OCI-LY7 (cell line): ENCODE measurements around the gene AGMO. TPM values are rescaled to one million over a fixed set of nuclear protein-coding genes. Genes with fewer than 3 reads are reported as not detected.

Source experiments
- BruUV-seq: library from RNA; stranded (reverse); fragments of 400-500 nt; replicated peaks from 2 replicates; lab custom pipeline; 2021; lab: Mats Ljungman, UMichigan
- CTCF ChIA-PET: fragments of 300-600 bp; sonication (Branson Sonifier 250); formaldehyde crosslinking; loops from one replicate; lab custom pipeline; 2022; ENCODE audit warnings: antibody characterized with exemption; ENCODE audit not compliant: unreplicated experiment; lab: Charles Lee
- POLR2A ChIA-PET: fragments of 300-600 bp; sonication (Branson Sonifier 250); formaldehyde crosslinking; loops from one replicate; lab custom pipeline; 2022; ENCODE audit warnings: antibody characterized with exemption; lab: Charles Lee
- DNase-seq: peaks from one replicate; pipeline ENCODE4 v3.0.0-alpha.2; 2015; ENCODE audit warnings: low spot score
- H2AFZ ChIP-seq: fragments of 200-600 bp; sonication (generic), shearing (Covaris generic); 2 replicates; pipeline ENCODE4 v1.6.1; 2014; ENCODE audit warnings: mild to moderate bottlenecking, antibody characterized with exemption, low read length, moderate library complexity
- H3K27ac ChIP-seq: fragments of 200-600 bp; sonication (generic); 2 replicates; pipeline ENCODE4 v1.5.1; 2014; ENCODE audit warnings: mixed run types, low read depth, mild to moderate bottlenecking, moderate library complexity, low read length, inconsistent platforms; ENCODE audit not compliant: poor library complexity, severe bottlenecking
- H3K36me3 ChIP-seq: fragments of 200-600 bp; sonication (generic); 2 replicates; pipeline ENCODE4 v1.6.1; 2014; ENCODE audit warnings: mild to moderate bottlenecking, antibody characterized with exemption, low read length, moderate library complexity, mixed read lengths; ENCODE audit not compliant: insufficient read depth
- H3K4me1 ChIP-seq: fragments of 200-600 bp; sonication (generic); 2 replicates; pipeline ENCODE4 v1.5.1; 2014; ENCODE audit warnings: mild to moderate bottlenecking, low read length; ENCODE audit not compliant: insufficient read depth, poor library complexity, severe bottlenecking
- H3K4me2 ChIP-seq: fragments of 200-600 bp; sonication (generic); 2 replicates; pipeline ENCODE4 v1.6.1; 2014; ENCODE audit warnings: mild to moderate bottlenecking, low read length
- H3K4me3 ChIP-seq: fragments of 200-600 bp; sonication (generic); 2 replicates; pipeline ENCODE4 v1.5.1; 2014; ENCODE audit warnings: mild to moderate bottlenecking, low read depth, low read length; ENCODE audit not compliant: poor library complexity, severe bottlenecking
- H3K79me2 ChIP-seq: fragments of 200-600 bp; sonication (generic); 2 replicates; pipeline ENCODE4 v1.6.1; 2016; ENCODE audit warnings: low read depth, mild to moderate bottlenecking, low read length, moderate library complexity, mixed read lengths; ENCODE audit not compliant: insufficient read depth
- H3K9me2 ChIP-seq: fragments of 200-600 bp; sonication (generic); 2 replicates; pipeline ENCODE4 v1.6.1; 2016; ENCODE audit warnings: mild to moderate bottlenecking, low read length, mixed read lengths; ENCODE audit not compliant: insufficient read depth
- H3K9me3 ChIP-seq: fragments of 200-600 bp; sonication (generic); 2 replicates; pipeline ENCODE4 v1.6.1; 2014; ENCODE audit warnings: mild to moderate bottlenecking, mixed run types, low read length, mixed read lengths
- H4K20me1 ChIP-seq: fragments of 200-600 bp; sonication (generic); 2 replicates; pipeline ENCODE4 v1.6.1; 2014; ENCODE audit warnings: mild to moderate bottlenecking, antibody characterized with exemption, low read length, moderate library complexity, mixed read lengths; ENCODE audit not compliant: insufficient read depth
- CTCF ChIP-seq: fragments of 200-600 bp; sonication (generic); conservative IDR thresholded peaks from 2 replicates; pipeline ENCODE4 v1.5.1; 2014; ENCODE audit warnings: mild to moderate bottlenecking, antibody characterized with exemption, low read length, moderate library complexity, mixed read lengths
- EZH2phosphoT487 ChIP-seq: fragments of 200-600 bp; sonication (generic); IDR thresholded peaks from 2 replicates; pipeline ENCODE4 v1.6.1; 2018; ENCODE audit warnings: low read depth, borderline replicate concordance, mild to moderate bottlenecking, mixed run types, antibody characterized with exemption, low read length, moderate library complexity, mixed read lengths
- intact Hi-C: fragments of 100-400 bp; cut with micrococcal nuclease; formaldehyde crosslinking; loops from one replicate; pipeline ENCODE4 v1.10.0; 2022; ENCODE audit not compliant: unreplicated experiment
- total RNA-seq, 2 experiments: library from RNA; depleted of rRNA in 1 of 2; stranded (reverse); fragments of >200 nt in 1 of 2; shearing (Covaris generic) in 1 of 2; gene quantifications; 2 replicates each; pipeline ENCODE4 v1.2.3, GENCODE V29; 2014 to 2022

The AGMO gene
- total RNA-seq, 2 experiments from 2014 or later: not detected

GRCh38 chr7:15234431-15234830 lies 327.4 kb downstream of the AGMO start:
- Histone ChIP-seq H3K4me3 (no peak overlapping the region), H4K20me1 (no peaks in the 10 kb centered on the region), H3K36me3 (no peaks in the 10 kb centered on the region), H3K79me2 (no peaks in the 10 kb centered on the region), H3K9me2 (no peaks in the 10 kb centered on the region), H3K9me3 (no peaks in the 10 kb centered on the region), H3K27ac (no peak overlapping the region), H2AFZ (no peak overlapping the region), H3K4me2 (no peak overlapping the region), H3K4me1 (no peaks in the 10 kb centered on the region)
- ChIA-PET POLR2A (no interaction called here), CTCF (no interaction called here)
- intact Hi-C loops: no loop called here
- TF ChIP-seq EZH2phosphoT487 (no peak), CTCF (no peak)
- BruUV-seq: no TSS peak
- DNase-seq: no peak

- DNase-seq: no peak
- Histone ChIP-seq H2AFZ (no peak overlapping the region), H4K20me1 (no peaks in the 10 kb centered on the region), H3K4me1 (no peaks in the 10 kb centered on the region), H3K9me3 (no peaks in the 10 kb centered on the region), H3K36me3 (no peaks in the 10 kb centered on the region), H3K4me3 (no peak overlapping the region), H3K79me2 (no peaks in the 10 kb centered on the region), H3K27ac (no peak overlapping the region), H3K9me2 (no peaks in the 10 kb centered on the region), H3K4me2 (no peak overlapping the region)
- intact Hi-C loops: no loop called here
- CTCF ChIA-PET: no interaction called here
- no TSS peak for BruUV-seq
- TF ChIP-seq CTCF: no peak
- POLR2A ChIA-PET: interaction anchor here (1.4 kb wide), 1 partner anchor 12 kb away, joined by 3 read pairs; no protein-coding TSS in a partner anchor
These were observed 333.0 kb downstream of the AGMO start for GRCh38 chr7:15228831-15229230.

GRCh38 chr7:15225981-15226380 lies 335.8 kb downstream of the AGMO start:
- no peaks in the 10 kb centered on the region for H3K9me3 ChIP-seq
- H3K4me2 ChIP-seq: no peak overlapping the region
- no peaks in the 10 kb centered on the region for H3K4me1 ChIP-seq
- no peak overlapping the region for H3K4me3 ChIP-seq
- POLR2A ChIA-PET: interaction anchor here (0.5 to 0.9 kb wide), 3 partner anchors 15 to 467 kb away, joined by 3 to 4 read pairs (median 3); no protein-coding TSS in a partner anchor
- no peak for DNase-seq
- BruUV-seq: no TSS peak
- H2AFZ ChIP-seq: no peak overlapping the region
- H3K27ac ChIP-seq: no peak overlapping the region
- no peaks in the 10 kb centered on the region for H3K36me3 ChIP-seq
- no peaks in the 10 kb centered on the region for H3K79me2 ChIP-seq
- H3K9me2 ChIP-seq: no peaks in the 10 kb centered on the region
- H4K20me1 ChIP-seq: no peaks in the 10 kb centered on the region
- intact Hi-C loops: no loop called here
- TF ChIP-seq CTCF (no peak), EZH2phosphoT487 (no peak)
- CTCF ChIA-PET: no interaction called here
